Endothelial cell of umbilical vein (primary cell): ENCODE results near the gene HENMT1. TPM values are rescaled to one million over a fixed set of nuclear protein-coding genes. Genes with fewer than 3 reads are reported as not detected.

Experiments
- BruUV-seq: library from RNA; stranded (reverse); fragments of 400-500 nt; replicated peaks from 2 replicates; lab custom pipeline; 2021; lab: Mats Ljungman, UMichigan
- CTCF ChIA-PET: fragments of 300-600, 350-600 bp; sonication (Branson Sonifier 250); formaldehyde crosslinking; loops from one replicate; lab custom pipeline; 2021; ENCODE audit warnings: antibody characterized with exemption, inconsistent platforms; lab: Charles Lee
- POLR2A ChIA-PET: fragments of 300-600, 350-600 bp; sonication (Branson Sonifier 250); formaldehyde crosslinking; loops from one replicate; lab custom pipeline; 2021; ENCODE audit warnings: antibody characterized with exemption, inconsistent platforms; lab: Charles Lee
- DNase-seq: peaks from one replicate; pipeline ENCODE4 v3.0.0-alpha.2; 2011; ENCODE audit warnings: low read depth, low spot score
- FAIRE-seq: peaks from 2 replicates; lab custom pipeline; 2011; peaks lifted over from hg19 to GRCh38; lab: Jason Lieb, UNC
- H2AFZ ChIP-seq: 2 replicates; pipeline ENCODE4 v1.6.0; 2012; ENCODE audit warnings: low read depth, low read length, control low read depth, inconsistent platforms
- H3K27ac ChIP-seq: 2 replicates; pipeline ENCODE4 v1.5.1; 2011; ENCODE audit warnings: low read depth, mild to moderate bottlenecking, control low read depth, low read length, moderate library complexity; ENCODE audit not compliant: insufficient read depth
- H3K27me3 ChIP-seq, 2 experiments: 2 replicates each; pipeline versions ENCODE4 v1.6.0 to v1.6.1; 2011; ENCODE audit warnings: low read length in 2 of 2, mixed read lengths in 1 of 2; ENCODE audit not compliant: control insufficient read depth in 2 of 2, insufficient read depth in 2 of 2
- H3K36me3 ChIP-seq, 2 experiments: 2 replicates in 1 of 2; 3 replicates in 1 of 2; pipeline ENCODE4 v1.5.1; 2011; ENCODE audit warnings: low read length in 2 of 2, mild to moderate bottlenecking in 1 of 2, moderate library complexity in 1 of 2; ENCODE audit not compliant: control insufficient read depth in 2 of 2, insufficient read depth in 2 of 2; ENCODE audit errors: extremely low read depth in 1 of 2
- H3K4me1 ChIP-seq: 3 replicates; pipeline ENCODE4 v1.5.1; 2011; ENCODE audit warnings: mild to moderate bottlenecking, low read length; ENCODE audit not compliant: control insufficient read depth, insufficient read depth; ENCODE audit errors: extremely low read depth
- H3K4me2 ChIP-seq: 2 replicates; pipeline ENCODE4 v1.6.1; 2011; ENCODE audit warnings: low read length, control low read depth, mixed read lengths; ENCODE audit not compliant: insufficient read depth
- H3K4me3 ChIP-seq, 3 experiments: fragments of 200-600 bp in 1 of 3; sonication (generic), shearing (Covaris generic) in 1 of 3; replicated peaks in 1 of 3; 2 replicates each; pipeline ENCODE4 v1.5.1; 2011 to 2016; ENCODE audit warnings: control low read depth in 3 of 3, low read length in 3 of 3, mild to moderate bottlenecking in 2 of 3, inconsistent platforms in 1 of 3, low read depth in 1 of 3, moderate library complexity in 1 of 3; ENCODE audit not compliant: insufficient read depth in 1 of 3
- H3K79me2 ChIP-seq: 2 replicates; pipeline ENCODE4 v1.6.0; 2012; ENCODE audit warnings: low read length, inconsistent platforms; ENCODE audit not compliant: control insufficient read depth, insufficient read depth
- H3K9ac ChIP-seq: replicated peaks from 2 replicates; pipeline ENCODE3; 2011; ENCODE audit warnings: low read length, control low read depth; ENCODE audit not compliant: insufficient read depth; ENCODE audit errors: extremely low read depth
- H3K9me1 ChIP-seq: replicated peaks from 3 replicates; pipeline ENCODE4 v1.6.0; 2011; ENCODE audit warnings: mild to moderate bottlenecking, low read length; ENCODE audit not compliant: control insufficient read depth, insufficient read depth; ENCODE audit errors: extremely low read depth
- H3K9me3 ChIP-seq: replicated peaks from 2 replicates; pipeline ENCODE4 v1.5.1; 2012; ENCODE audit warnings: low read length, inconsistent platforms; ENCODE audit not compliant: control insufficient read depth, insufficient read depth
- H4K20me1 ChIP-seq: replicated peaks from 2 replicates; pipeline ENCODE3; 2011; ENCODE audit warnings: mild to moderate bottlenecking, low read length; ENCODE audit not compliant: control insufficient read depth, insufficient read depth; ENCODE audit errors: extremely low read depth
- CTCF ChIP-seq, 2 donors: IDR thresholded peaks; 1 replicate in 1 of 2; 2 replicates in 1 of 2; pipeline ENCODE4 v1.5.1; 2011; ENCODE audit warnings: low read length in 2 of 2, mild to moderate bottlenecking in 2 of 2, moderate library complexity in 2 of 2, control low read depth in 1 of 2, inconsistent platforms in 1 of 2, low read depth in 1 of 2; ENCODE audit not compliant: insufficient read depth in 1 of 2; ENCODE audit errors: extremely low read depth in 1 of 2
- EZH2 ChIP-seq: IDR thresholded peaks from 2 replicates; pipeline ENCODE4 v1.6.1; 2012; ENCODE audit warnings: borderline replicate concordance, low read depth, mild to moderate bottlenecking, moderate library complexity, low read length, inconsistent platforms; ENCODE audit not compliant: severe bottlenecking
- FOS ChIP-seq: IDR thresholded peaks from 2 replicates; pipeline ENCODE4 v1.6.1; 2011; ENCODE audit warnings: mild to moderate bottlenecking, low read length, moderate library complexity, borderline replicate concordance; ENCODE audit not compliant: insufficient read depth
- GATA2 ChIP-seq: IDR thresholded peaks from 2 replicates; pipeline ENCODE4 v1.7.0; 2011; ENCODE audit warnings: low read depth, mild to moderate bottlenecking, moderate library complexity, mixed read lengths, low read length; ENCODE audit not compliant: insufficient read length, insufficient read depth
- JUN ChIP-seq: IDR thresholded peaks from 2 replicates; pipeline ENCODE4 v1.6.1; 2011; ENCODE audit warnings: borderline replicate concordance, low read depth; ENCODE audit not compliant: insufficient read length, insufficient read depth
- MYC ChIP-seq: IDR thresholded peaks from one replicate; pipeline ENCODE4 v1.6.1; 2011; ENCODE audit warnings: mild to moderate bottlenecking, low read depth, low read length
- POLR2A ChIP-seq: IDR thresholded peaks from 2 replicates; pipeline ENCODE4 v1.6.1; 2012; ENCODE audit warnings: low read depth, mild to moderate bottlenecking, control low read depth, low read length
- POLR2AphosphoS5 ChIP-seq: IDR thresholded peaks from 2 replicates; pipeline ENCODE4 v1.6.1; 2012; ENCODE audit warnings: low read depth, mild to moderate bottlenecking, control low read depth, low read length, moderate library complexity; ENCODE audit not compliant: insufficient read depth
- dilution Hi-C: fragments of 300-500 bp; cut with MboI; formaldehyde crosslinking; loops from one replicate; pipeline ENCODE4 v1.15.0; 2019; ENCODE audit warnings: low sequenced_read_pairs; ENCODE audit not compliant: extremely low pct_ligation_motif_present
- intact Hi-C: fragments of 100-400 bp; cut with micrococcal nuclease; formaldehyde crosslinking; loops from one replicate; pipeline ENCODE4 v1.10.0; 2022
- polyA plus RNA-seq, 4 experiments: library from polyadenylated mRNA; depleted of rRNA in 3 of 4; stranded (reverse) in 3 of 4; unstranded in 1 of 4; fragments of >200 nt; gene quantifications; 2 replicates each; pipeline versions ENCODE4 v1.2.1 to v1.2.3, GENCODE V29; 2011 to 2012; ENCODE audit warnings: missing spikeins in 1 of 4
- total RNA-seq: library from RNA; stranded (reverse); gene quantifications from 2 replicates; pipeline ENCODE4 v1.2.3, GENCODE V29; 2021
- TF ChIP-seq, protein P1 (sequence below): IDR thresholded peaks from 2 replicates; pipeline ENCODE4 v1.6.1; 2011; ENCODE audit not compliant: insufficient read depth, insufficient read length

Gene HENMT1
- total and polyA plus RNA-seq, 2 donors (not counting 3 experiments of a cell fraction or from before 2014, with no cell fraction given): 4.4 to 4.5 TPM

GRCh38 chr1:108605633-108606032 is 55.3 kb downstream of the HENMT1 start:
- Histone ChIP-seq H3K27me3 (no peaks in the 10 kb centered on the region), H3K9me3 (no peaks in the 10 kb centered on the region), H3K4me1 (peaks cover 4% of the 10 kb centered on the region), H3K9ac (no peak overlapping the region), H3K36me3 (no peaks in the 10 kb centered on the region), H3K79me2 (no peaks in the 10 kb centered on the region), H4K20me1 (no peaks in the 10 kb centered on the region), H3K4me3 (no peak overlapping the region), H3K27ac (no peak overlapping the region), H3K9me1 (no peaks in the 10 kb centered on the region), H2AFZ (no peak overlapping the region), H3K4me2 (no peak overlapping the region)
- no TSS peak for BruUV-seq
- no peak for TF ChIP-seq GATA2
- TF ChIP-seq POLR2AphosphoS5: no peak
- TF ChIP-seq JUN: no peak
- no peak for TF ChIP-seq FOS
- TF ChIP-seq EZH2: no peak
- TF ChIP-seq POLR2A: no peak
- TF ChIP-seq, protein P1, sequence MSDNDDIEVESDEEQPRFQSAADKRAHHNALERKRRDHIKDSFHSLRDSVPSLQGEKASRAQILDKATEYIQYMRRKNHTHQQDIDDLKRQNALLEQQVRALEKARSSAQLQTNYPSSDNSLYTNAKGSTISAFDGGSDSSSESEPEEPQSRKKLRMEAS: no peak
- ChIA-PET POLR2A (no interaction called here), CTCF (interaction anchor here (0.9 to 1.5 kb wide), 3 partner anchors 10 to 46 kb away, joined by 3 to 5 read pairs (median 3); partner anchors contain the start of gene EEIG2)
- DNase-seq (no peak), FAIRE-seq (no peak)
- dilution Hi-C loops: no loop called here
- intact Hi-C loops: no loop called here

DNA sequence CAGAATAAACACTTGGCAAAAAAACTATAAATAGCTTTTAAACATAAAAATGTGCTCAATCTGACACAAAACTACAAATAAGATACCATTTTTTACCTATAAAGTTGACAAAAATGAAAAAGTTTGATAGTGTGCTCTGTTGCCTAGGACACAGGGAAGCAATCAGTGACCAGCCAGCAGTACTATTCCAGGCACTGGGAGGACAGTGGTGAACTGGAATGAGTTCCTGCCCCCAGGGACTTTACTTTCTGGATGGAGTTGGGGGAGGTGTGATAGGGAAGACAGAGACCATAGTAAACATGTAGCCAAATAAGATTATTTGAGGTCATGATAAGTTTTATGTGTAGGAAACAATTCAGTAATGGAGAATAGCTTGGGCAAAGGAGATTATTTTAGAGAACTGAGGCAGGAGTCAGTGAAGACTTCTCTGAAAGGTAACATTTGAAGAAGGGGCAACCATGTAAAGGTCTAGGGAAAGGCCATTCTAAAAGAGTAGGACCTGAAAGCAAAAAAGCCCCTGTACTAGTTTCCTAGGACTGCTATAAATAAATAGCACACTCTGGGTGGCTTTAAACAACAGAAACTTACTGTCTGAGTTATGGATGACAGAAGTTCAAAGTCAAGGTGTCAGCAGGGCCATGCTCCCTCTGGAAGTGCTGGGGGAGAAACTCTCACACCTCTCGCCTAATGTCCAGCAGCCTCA is 59.0 kb downstream of the HENMT1 start:
- no peaks in the 10 kb centered on the region for H3K9me3 ChIP-seq
- H3K4me3 ChIP-seq: no peak overlapping the region
- ChIA-PET POLR2A (no interaction called here), CTCF (no interaction called here)
- no peaks in the 10 kb centered on the region for H3K36me3 ChIP-seq
- H3K9me1 ChIP-seq: no peaks in the 10 kb centered on the region
- FAIRE-seq (no peak), DNase-seq (no peak)
- intact Hi-C loops: no loop called here
- peaks cover 8% of the 10 kb centered on the region for H3K4me1 ChIP-seq
- H2AFZ ChIP-seq: no peak overlapping the region
- no peak overlapping the region for H3K27ac ChIP-seq
- no peaks in the 10 kb centered on the region for H3K79me2 ChIP-seq
- dilution Hi-C loops: no loop called here
- BruUV-seq: no TSS peak
- no peaks in the 10 kb centered on the region for H3K27me3 ChIP-seq
- no peak overlapping the region for H3K9ac ChIP-seq
- H3K4me2 ChIP-seq: no peak overlapping the region
- H4K20me1 ChIP-seq: no peaks in the 10 kb centered on the region
- no peak for TF ChIP-seq FOS
- TF ChIP-seq CTCF (IDR thresholded peaks at IDR 0.05; ENCODE audit: extremely low read depth in 1 of 2, insufficient read depth in 1 of 2, low read depth in 1 of 2, low read length in 2 of 2): no peak
- no peak for TF ChIP-seq JUN
- TF ChIP-seq, protein P1: no peak
- TF ChIP-seq POLR2A: no peak
- TF ChIP-seq MYC: no peak
- TF ChIP-seq GATA2: no peak
- TF ChIP-seq EZH2: no peak
- no peak for TF ChIP-seq POLR2AphosphoS5
